GM12891 (cell line): ENCODE measurements around the gene SZT2.
"Not testable (repeated sequence)": the region's sequence is repeated elsewhere in the genome, so short reads cannot be mapped to it uniquely, and the experiment has no call there.

Source experiments
- DNase-seq: peaks from one replicate; pipeline ENCODE4 v3.0.0; 2011; ENCODE audit warnings: low spot score; ENCODE audit not compliant: insufficient read length
- FAIRE-seq: peaks from 2 replicates; lab custom pipeline; 2011; peaks lifted over from hg19 to GRCh38; lab: Jason Lieb, UNC
- PAX5 ChIP-seq: IDR thresholded peaks from 2 replicates; pipeline ENCODE4 v1.6.1; 2011; ENCODE audit warnings: low read length, moderate library complexity, mild to moderate bottlenecking; ENCODE audit not compliant: insufficient read depth, severe bottlenecking
- POLR2A ChIP-seq: IDR thresholded peaks from 2 replicates; pipeline ENCODE4 v1.6.1; 2011; ENCODE audit warnings: low read depth, low read length, control low read depth
- POLR2AphosphoS5 ChIP-seq: IDR thresholded peaks from 2 replicates; pipeline ENCODE4 v1.6.1; 2011; ENCODE audit warnings: low read depth, low read length, control low read depth
- POU2F2 ChIP-seq: IDR thresholded peaks from 2 replicates; pipeline ENCODE4 v1.6.1; 2011; ENCODE audit warnings: low read depth, mild to moderate bottlenecking, control low read depth, low read length, moderate library complexity
- SPI1 ChIP-seq: IDR thresholded peaks from 2 replicates; pipeline ENCODE4 v1.6.1; 2011; ENCODE audit warnings: low read depth, low read length, control low read depth
- TAF1 ChIP-seq: IDR thresholded peaks from 2 replicates; pipeline ENCODE4 v1.6.1; 2011; ENCODE audit warnings: low read depth, low read length, control low read depth

Gene SZT2

DNA sequence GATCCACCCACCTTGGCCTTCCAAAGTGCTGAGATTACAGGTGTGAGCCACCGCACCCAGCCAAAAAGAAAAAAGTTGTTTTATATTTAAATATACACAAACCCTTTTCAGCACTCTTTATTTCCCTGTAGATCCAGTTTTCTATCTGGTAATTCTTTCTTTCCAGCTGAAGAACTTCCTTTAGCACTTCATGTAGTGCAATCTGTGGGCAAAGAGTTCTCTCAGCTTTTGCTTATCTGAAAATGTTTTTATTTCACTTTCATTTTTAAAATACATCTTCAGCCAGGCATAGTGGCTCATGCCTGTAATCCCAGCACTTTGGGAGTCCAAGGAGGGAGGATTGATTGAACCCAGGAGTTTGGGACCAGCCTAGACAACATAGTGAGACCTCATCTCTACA lies 92.5 kb downstream of the SZT2 start:
- DNase-seq (no peak), FAIRE-seq (no peak)
- TF ChIP-seq POU2F2 (no peak), POLR2AphosphoS5 (no peak), POLR2A (no peak), SPI1 (no peak), PAX5 (no peak), TAF1 (no peak)

DNA sequence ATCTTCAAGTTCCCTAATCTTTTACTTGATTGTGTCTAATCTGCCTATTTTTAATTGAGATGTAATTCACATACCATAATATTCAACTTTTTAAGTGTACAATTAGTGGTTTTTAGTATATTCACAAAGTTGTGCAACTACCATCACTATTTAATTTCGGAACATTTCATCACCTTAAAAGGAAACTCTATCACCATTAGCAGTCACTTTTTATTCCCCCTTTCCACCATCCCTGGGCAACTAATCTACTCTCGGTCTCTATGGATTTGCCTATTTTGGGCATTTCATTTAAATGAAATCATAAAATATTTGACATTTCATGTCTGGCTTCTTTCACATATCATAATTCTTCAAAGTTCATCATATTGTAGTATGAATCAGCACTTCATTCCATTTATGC lies 94.7 kb downstream of the SZT2 start:
- DNase-seq (no peak), FAIRE-seq (no peak)
- TF ChIP-seq SPI1: no peak
- TF ChIP-seq PAX5: no peak
- TF ChIP-seq POU2F2: no peak
- TF ChIP-seq TAF1: no peak
- TF ChIP-seq POLR2AphosphoS5: no peak
- TF ChIP-seq POLR2A: no peak

DNA sequence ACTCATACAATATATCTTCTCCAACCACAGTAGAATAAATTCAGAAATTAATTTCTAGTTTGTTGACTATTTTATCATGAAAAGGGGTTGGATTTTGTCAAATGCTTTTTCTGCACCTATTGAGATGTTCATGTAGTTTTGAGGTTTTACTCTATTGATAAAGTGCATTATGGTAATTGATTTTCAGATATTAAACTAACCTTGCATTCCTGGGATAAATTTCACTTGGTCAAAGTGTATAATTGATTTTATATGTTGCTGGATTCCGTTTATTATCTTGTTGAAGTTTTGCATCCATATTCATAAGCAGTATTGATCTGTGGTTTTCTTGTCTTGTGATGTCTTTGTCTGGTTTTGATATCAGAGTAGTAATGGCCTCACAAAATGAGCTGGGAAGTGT lies 98.5 kb downstream of the SZT2 start:
- no peak for FAIRE-seq

DNA sequence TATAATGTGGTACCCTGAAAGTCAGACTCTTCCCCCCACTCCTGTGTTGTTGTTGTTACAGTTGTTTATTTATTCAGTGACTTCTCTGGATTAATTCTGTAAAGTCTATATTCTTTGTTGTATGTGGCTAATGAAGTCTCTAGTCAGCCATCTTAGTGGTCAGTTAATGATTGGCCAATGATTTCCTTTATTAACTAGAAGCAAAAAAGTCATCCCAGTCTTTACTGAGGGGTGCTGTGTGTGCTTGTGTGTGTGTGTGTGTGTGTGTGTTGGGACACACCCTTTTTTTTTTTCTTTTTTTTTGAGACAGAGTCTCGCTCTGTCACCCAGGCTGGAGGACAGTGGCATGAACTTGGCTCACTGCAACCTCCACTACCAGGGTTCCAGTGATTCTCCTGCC lies 101.4 kb downstream of the SZT2 start:
- TF ChIP-seq SPI1 (no peak), PAX5 (no peak), POU2F2 (no peak)
- DNase-seq (no peak), FAIRE-seq (no peak)

More for the DNA sequence above, 98.5 kb downstream of the SZT2 start:
- no peak for DNase-seq
- TF ChIP-seq TAF1: no peak
- TF ChIP-seq POLR2AphosphoS5: no peak
- no peak for TF ChIP-seq POU2F2
- no peak for TF ChIP-seq PAX5
- TF ChIP-seq SPI1: no peak
- TF ChIP-seq POLR2A: no peak

DNA sequence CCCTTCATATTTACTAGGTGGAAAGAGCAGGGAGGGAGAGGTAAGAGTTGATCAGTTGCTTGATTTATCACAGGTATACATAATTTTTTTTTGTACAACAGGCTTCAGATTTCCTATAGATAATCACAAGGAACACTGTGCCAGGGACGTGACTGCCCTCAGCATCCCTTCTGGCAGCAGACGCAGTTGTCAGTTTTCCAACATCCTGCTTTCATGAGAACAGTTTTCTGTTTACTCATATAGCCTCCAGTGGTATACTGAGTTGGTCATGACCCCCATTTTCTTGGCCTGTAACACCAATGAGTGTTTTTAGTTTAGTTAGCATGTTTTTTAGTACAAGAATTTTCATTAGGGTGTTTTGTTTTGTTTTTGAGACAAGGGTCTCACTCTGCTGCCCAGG lies 103.1 kb downstream of the SZT2 start:
- FAIRE-seq (no peak), DNase-seq (no peak)
- TF ChIP-seq POLR2A (no peak), POU2F2 (no peak), POLR2AphosphoS5 (no peak), PAX5 (no peak), TAF1 (no peak), SPI1 (no peak)

DNA sequence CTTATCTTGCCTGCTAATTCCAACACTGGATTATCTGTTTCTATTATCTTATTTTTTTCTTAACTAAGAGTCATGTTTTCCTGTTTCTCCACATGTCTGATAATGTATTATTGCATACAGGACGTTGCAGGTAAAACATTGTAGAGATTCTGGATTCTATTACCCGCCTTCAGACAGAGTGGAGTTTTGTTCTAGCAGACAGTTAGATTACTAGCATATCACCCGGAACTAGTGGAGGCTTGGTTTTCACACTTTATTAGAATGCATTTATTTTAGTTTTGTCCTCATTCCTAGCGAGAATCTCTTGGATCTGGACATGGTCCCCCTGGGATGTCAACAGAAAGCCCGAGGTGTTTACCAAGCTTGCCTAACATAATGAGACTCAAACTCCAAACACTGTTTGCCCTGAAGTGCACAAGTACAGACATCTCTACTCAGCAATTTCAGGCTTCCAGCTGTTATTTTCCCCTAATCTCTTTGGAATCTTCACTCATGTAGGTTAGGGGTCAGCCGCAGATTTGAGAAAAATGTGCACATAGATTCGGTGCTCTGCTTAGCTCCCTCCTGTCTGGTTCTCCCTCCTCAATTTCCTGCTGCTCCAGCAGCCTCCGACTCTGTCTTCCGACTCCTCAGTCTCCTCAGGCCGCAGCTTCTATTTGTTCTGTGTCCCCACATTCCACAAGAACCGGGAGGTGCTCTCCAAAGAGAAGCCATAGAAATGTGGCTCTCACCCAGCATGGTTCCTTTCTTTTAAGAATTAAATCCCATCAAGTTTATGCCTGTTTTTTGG lies 104.2 kb downstream of the SZT2 start:
- no peak for TF ChIP-seq POU2F2
- TF ChIP-seq PAX5: no peak
- TF ChIP-seq SPI1: no peak
- TF ChIP-seq POLR2AphosphoS5: no peak
- DNase-seq (no peak), FAIRE-seq (no peak)

DNA sequence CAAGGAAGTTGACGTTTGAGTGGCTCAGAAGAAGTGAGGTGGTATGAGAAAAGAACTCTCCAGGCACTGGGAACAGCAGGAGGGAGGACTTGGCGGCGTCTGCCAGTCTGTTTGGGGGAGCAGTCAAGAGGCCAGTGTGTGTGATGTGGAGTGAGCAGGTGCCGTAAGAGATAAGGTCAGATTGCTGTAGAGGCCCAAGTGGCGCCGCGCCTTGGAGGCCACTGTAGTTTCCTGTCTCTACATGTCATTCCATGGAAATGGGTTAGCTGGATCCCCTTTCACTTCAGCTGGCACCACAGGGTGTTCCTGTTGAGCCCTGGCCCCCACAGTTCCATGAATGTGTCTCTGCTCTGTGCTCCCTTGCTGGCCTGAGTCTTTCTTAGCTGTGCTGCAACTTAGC lies 105.5 kb downstream of the SZT2 start:
- FAIRE-seq (no peak), DNase-seq (no peak)
- TF ChIP-seq TAF1 (no peak), POLR2AphosphoS5 (no peak), PAX5 (no peak), SPI1 (no peak)

DNA sequence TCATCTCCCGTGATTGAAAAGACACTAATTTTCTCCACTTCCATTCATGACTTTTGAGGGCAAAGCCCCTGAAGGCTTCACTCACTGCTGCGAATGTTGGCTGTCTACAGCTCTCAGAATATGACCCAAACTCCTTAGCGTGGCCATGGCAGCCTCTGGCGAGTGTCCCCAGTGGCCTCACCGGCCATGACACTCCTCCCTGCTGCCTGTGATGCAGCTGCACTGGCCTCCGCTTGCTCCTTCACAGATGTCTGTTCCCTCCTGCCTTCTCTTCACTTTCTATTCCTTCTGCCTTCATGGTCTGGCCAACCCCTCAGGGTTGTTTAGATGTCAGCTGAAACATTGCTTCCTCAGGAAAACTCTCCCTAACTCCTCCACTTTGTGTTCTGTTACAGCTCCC lies 110.2 kb downstream of the SZT2 start:
- no peak for FAIRE-seq
- DNase-seq: no peak
- no peak for TF ChIP-seq TAF1
- TF ChIP-seq POLR2AphosphoS5: no peak

DNA sequence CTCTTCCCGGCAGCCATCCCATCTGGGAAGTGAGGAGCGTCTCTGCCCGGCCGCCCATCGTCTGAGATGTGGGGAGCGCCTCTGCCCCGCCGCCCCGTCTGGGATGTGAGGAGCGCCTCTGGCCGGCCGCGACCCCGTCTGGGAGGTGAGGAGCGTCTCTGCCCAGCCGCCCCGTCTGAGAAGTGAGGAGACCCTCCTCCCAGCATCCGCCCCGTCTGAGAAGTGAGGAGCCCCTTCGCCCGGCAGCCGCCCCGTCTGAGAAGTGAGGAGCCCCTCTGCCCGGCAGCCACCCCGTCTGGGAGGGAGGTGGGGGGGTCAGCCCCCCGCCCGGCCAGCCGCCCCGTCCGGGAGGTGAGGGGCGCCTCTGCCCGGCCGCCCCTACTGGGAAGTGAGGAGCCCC lies 112.1 kb downstream of the SZT2 start:
- not testable (repeated sequence) for DNase-seq, FAIRE-seq

DNA sequence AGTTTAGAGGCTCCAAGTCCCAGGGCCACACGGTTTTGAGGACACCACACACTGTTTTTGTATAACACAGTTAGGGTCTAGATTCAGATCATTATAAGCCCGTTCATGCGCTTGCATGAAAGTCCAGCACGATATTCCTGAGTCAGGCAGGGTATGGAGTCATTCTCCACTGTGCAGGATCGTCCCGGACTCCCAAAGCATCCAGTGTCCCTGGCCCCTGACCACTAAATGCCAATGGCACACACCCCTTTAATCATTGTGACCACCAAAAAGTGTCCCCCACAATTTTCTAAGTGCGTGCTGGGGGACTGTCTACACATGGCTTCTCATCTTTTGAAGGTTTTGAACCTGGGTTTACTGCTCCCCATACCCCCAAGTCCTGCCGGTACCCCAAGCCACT lies 113.8 kb downstream of the SZT2 start:
- FAIRE-seq: no peak
- TF ChIP-seq SPI1 (no peak), POLR2AphosphoS5 (no peak)
- DNase-seq: no peak
